Pancreas (tissue), 10 donors: ENCODE measurements around the gene ITGA2. TPM values are rescaled to one million over a fixed set of nuclear protein-coding genes. Genes with fewer than 3 reads are reported as not detected.

Experiments used
- ATAC-seq, 4 donors: fragments of 200-7000 bp; cut with Tn5 transposase; one replicate each; pipeline versions ENCODE4 v1.8.0 to v1.9.1; 2020; ENCODE audit warnings: mild to moderate bottlenecking in 4 of 4, moderate library complexity in 4 of 4
- DNase-seq, 6 donors: peaks; one replicate each; pipeline ENCODE4 v3.0.0-alpha.2; 2020
- FAIRE-seq: peaks from 2 replicates; lab custom pipeline; 2012; peaks lifted over from hg19 to GRCh38; lab: Jason Lieb, UNC
- H3K27ac ChIP-seq, 4 donors: fragments of 200-600 bp; sonication (generic); 1 replicate in 3 of 4; 2 replicates in 1 of 4; pipeline versions ENCODE4 v1.5.0 to v1.8.0; 2020
- H3K27me3 ChIP-seq, 4 donors: fragments of 200-600 bp; one replicate each; pipeline ENCODE4 v1.8.0; 2021
- H3K36me3 ChIP-seq, 3 donors: fragments of 200-600 bp; sonication (generic) in 1 of 3; one replicate each; pipeline versions ENCODE4 v1.5.0 to v1.8.0; 2020 to 2021
- H3K4me1 ChIP-seq, 3 donors: fragments of 200-600 bp; one replicate each; pipeline ENCODE4 v1.8.0; 2021
- H3K4me3 ChIP-seq, 4 donors: fragments of 200-600 bp; sonication (generic) in 2 of 4; one replicate each; pipeline versions ENCODE4 v1.5.0 to v1.8.0; 2020 to 2021
- H3K9me3 ChIP-seq, 4 donors: fragments of 200-600 bp; one replicate each; pipeline ENCODE4 v1.8.0; 2021
- CTCF ChIP-seq, 4 donors: fragments of 200-600 bp; sonication (generic) in 3 of 4; IDR thresholded peaks; one replicate each; pipeline versions ENCODE4 v1.5.0 to v1.8.0; 2021; ENCODE audit warnings: antibody characterized with exemption in 4 of 4
- WGBS, 2 donors: extraction: QIAGEN DNeasy Blood & Tissue Kit; methylation state at CpG; one replicate each; pipeline ENCODE4 v1.1.7; 2013; 5-methylcytosine and 5-hydroxymethylcytosine counted together
- intact Hi-C, 3 donors: fragments of 100-400 bp; cut with DNase I; formaldehyde crosslinking; loops; one replicate each; pipeline versions ENCODE4 v1.11.1 to v1.14.2; 2022
- polyA plus RNA-seq, 2 donors: library from polyadenylated mRNA; stranded (reverse); fragments of 200-250 nt; gene quantifications; one replicate each; pipeline ENCODE4 v1.2.3, GENCODE V29; 2013
- total RNA-seq, 6 donors: library from RNA; stranded (reverse); fragmentation: NEBNext Ultra II Directional in 4 of 6; extraction: Animal tissue kit (Norgen Biotek cat#: 25700) in 4 of 6; gene quantifications; one replicate each; pipeline versions ENCODE4 v1.2.1 to v1.2.4, GENCODE V29; 2021 to 2023
- donor health status: healthy with polysubstance abuse.
- donor health status: DM: no; HTN: no; CAD: no; lungs with moderate emphysema.
- donor health status: DM: no; HTN: no; CAD: no.
- donor health status: control.
- donor health status: control.
- donor health status: Bipolar disorder and iron deficiency.
- donor health status: DM: yes; HTN: yes; CAD: no.
- donor health status: DM: no; HTN: no; CAD: no.
- donor health status: DM: no; HTN: no; CAD: no.
- donor health status: DM: yes; HTN: yes; CAD: no.

Gene ITGA2
- total and polyA plus RNA-seq, 8 donors, result 0.30 to 12.6 (median 1.5) TPM

- no peak for DNase-seq
- Histone ChIP-seq H3K4me1 (no peaks in the 10 kb centered on the region), H3K27ac (no peak overlapping the region), H3K4me3 (no peak overlapping the region), H3K36me3 (no peaks in the 10 kb centered on the region), H3K9me3 (no peaks in the 10 kb centered on the region), H3K27me3 (no peaks in the 10 kb centered on the region)
- no peak for FAIRE-seq
- TF ChIP-seq CTCF (IDR thresholded peaks at IDR 0.05), result no peak
- intact Hi-C loops, result no loop called here
- no peak for ATAC-seq
- 81 to 86% methylated on average over 1 of the region's 1 CpG for WGBS, 2 donors
These were observed 14.0 kb downstream of the ITGA2 start for GRCh38 chr5:53003144-53003543.

GRCh38 chr5:53006911-53007890 lies 18.0 kb downstream of the ITGA2 start:
- WGBS, 2 donors, result 56 to 59% methylated on average over 4 of the region's 4 CpGs
- H3K4me1 ChIP-seq, result no peaks in the 10 kb centered on the region
- H3K27me3 ChIP-seq, result no peaks in the 10 kb centered on the region
- ATAC-seq (no peak), DNase-seq (no peak), FAIRE-seq (no peak)
- H3K36me3 ChIP-seq, result no peaks in the 10 kb centered on the region
- no peak overlapping the region for H3K27ac ChIP-seq
- intact Hi-C loops, result no loop called here
- H3K9me3 ChIP-seq, result no peaks in the 10 kb centered on the region
- H3K4me3 ChIP-seq, result no peak overlapping the region
- TF ChIP-seq CTCF (IDR thresholded peaks at IDR 0.05), result no peak

GRCh38 chr5:53008751-53009150 lies 19.6 kb downstream of the ITGA2 start:
- ATAC-seq, result no peak
- no peaks in the 10 kb centered on the region for H3K36me3 ChIP-seq
- WGBS, 2 donors, result 55 to 78% methylated on average over 1 of the region's 1 CpG
- TF ChIP-seq CTCF (IDR thresholded peaks at IDR 0.05), result no peak
- intact Hi-C loops, result no loop called here
- no peaks in the 10 kb centered on the region for H3K9me3 ChIP-seq
- no peak for FAIRE-seq
- no peaks in the 10 kb centered on the region for H3K27me3 ChIP-seq
- no peaks in the 10 kb centered on the region for H3K4me1 ChIP-seq
- DNase-seq, result no peak
- H3K27ac ChIP-seq, result no peak overlapping the region
- H3K4me3 ChIP-seq, result no peak overlapping the region

GRCh38 chr5:53009816-53010215 lies 20.7 kb downstream of the ITGA2 start:
- no peak overlapping the region for H3K4me3 ChIP-seq
- no peak for DNase-seq
- H3K36me3 ChIP-seq, result no peaks in the 10 kb centered on the region
- ATAC-seq, result no peak
- FAIRE-seq, result no peak
- H3K9me3 ChIP-seq, result no peaks in the 10 kb centered on the region
- intact Hi-C loops, result no loop called here
- H3K27me3 ChIP-seq, result no peaks in the 10 kb centered on the region
- 90 to 91% methylated on average over 1 of the region's 1 CpG for WGBS, 2 donors
- no peaks in the 10 kb centered on the region for H3K4me1 ChIP-seq
- no peak overlapping the region for H3K27ac ChIP-seq
- no peak for TF ChIP-seq CTCF (IDR thresholded peaks at IDR 0.05)

GRCh38 chr5:53010814-53011213 lies 21.7 kb downstream of the ITGA2 start:
- no peaks in the 10 kb centered on the region for H3K9me3 ChIP-seq
- WGBS, 2 donors, result 6 to 8% methylated on average over 1 of the region's 1 CpG

More at GRCh38 chr5:53010814-53011213, 21.7 kb downstream of the ITGA2 start:
- no peak for DNase-seq
- Histone ChIP-seq H3K4me1 (no peaks in the 10 kb centered on the region), H3K27me3 (no peaks in the 10 kb centered on the region), H3K4me3 (no peak overlapping the region), H3K27ac (no peak overlapping the region), H3K36me3 (no peaks in the 10 kb centered on the region)
- no peak for TF ChIP-seq CTCF (IDR thresholded peaks at IDR 0.05)
- FAIRE-seq, result no peak
- intact Hi-C loops, result no loop called here
- no peak for ATAC-seq
